NCI-H510A (cell line): Measurements from ENCODE around the gene TPI1.

Source experiments
- DNase-seq: peaks from one replicate; lab custom pipeline; 2025; lab: John Stamatoyannopoulos, UW

The TPI1 gene

GRCh38 chr12:6867413-6868210 is at the start of gene TPI1:
TPI1 (plus strand) TSS chr12:6867531; CDS start chr12:6867567, 36 bp downstream.
- no peak for DNase-seq

GRCh38 chr12:6817662-6818157 is 49.6 kb upstream of the TPI1 start:
- no peak for DNase-seq

GRCh38 chr12:6818222-6818621 is 49.1 kb upstream of the TPI1 start:
- no peak for DNase-seq

GRCh38 chr12:6818645-6819044 is 48.7 kb upstream of the TPI1 start:
- no peak for DNase-seq

- DNase-seq = no peak
Measured at GRCh38 chr12:6819106-6820030, 48.0 kb upstream of the TPI1 start.

- no peak for DNase-seq
Measured at GRCh38 chr12:6820166-6820565, 47.2 kb upstream of the TPI1 start.

- DNase-seq = no peak
Measured at GRCh38 chr12:6821591-6822425, 45.5 kb upstream of the TPI1 start, which contains the start of gene GPR162. GPR162 (plus strand) TSS chr12:6821821; CDS start chr12:6823899, 2,078 bp downstream.

GRCh38 chr12:6822426-6823135 is 44.8 kb upstream of the TPI1 start:
- DNase-seq = no peak

GRCh38 chr12:6823182-6824084 is 43.9 kb upstream of the TPI1 start:
- no peak for DNase-seq

GRCh38 chr12:6824085-6824775 is 43.1 kb upstream of the TPI1 start:
- no peak for DNase-seq

GRCh38 chr12:6824901-6825381 is 42.4 kb upstream of the TPI1 start:
- DNase-seq = no peak

- no peak for DNase-seq
Measured at GRCh38 chr12:6825398-6826124, 41.8 kb upstream of the TPI1 start.

- no peak for DNase-seq
Measured at GRCh38 chr12:6826125-6826733, 41.1 kb upstream of the TPI1 start.

GRCh38 chr12:6826734-6827436 is 40.4 kb upstream of the TPI1 start:
- DNase-seq = no peak

- no peak for DNase-seq
Measured at GRCh38 chr12:6827437-6827911, 39.9 kb upstream of the TPI1 start.

GRCh38 chr12:6827982-6828780 is 39.1 kb upstream of the TPI1 start, which contains the start of gene P3H3:
P3H3 (plus strand) TSS chr12:6828407; CDS start chr12:6828441, 34 bp downstream.
- no peak for DNase-seq
